ENCODE results near the gene TRANK1. TPM values are rescaled to one million over a fixed set of nuclear protein-coding genes. Genes with fewer than 3 reads are reported as not detected.

Gene TRANK1
- total and polyA plus RNA-seq, 2 of the 8 experiments (the other 6 are each of a cell fraction or from before 2014, with no cell fraction given), result 2.9 to 8.8 TPM

- TF ChIP-seq CHD7 (IDR thresholded peaks at IDR 0.05; ENCODE audit: insufficient replicate concordance, low read length) (no peak), CTBP2 (IDR thresholded peaks at IDR 0.05; ENCODE audit: borderline replicate concordance, insufficient read depth, insufficient read length, low read length) (no peak), PHF8 (conservative IDR thresholded peaks at IDR 0.05; ENCODE audit: low read depth, low read length) (no peak), SIRT6 (IDR thresholded peaks at IDR 0.05; ENCODE audit: low read length) (no peak), CTCF (IDR thresholded peaks at IDR 0.05; ENCODE audit: control extremely low read depth in 1 of 3, insufficient read depth in 1 of 3, low read depth in 1 of 3, low read length in 3 of 3) (no peak), YY1 (IDR thresholded peaks at IDR 0.05; ENCODE audit: low read depth, low read length) (no peak), JUN (IDR thresholded peaks at IDR 0.05; ENCODE audit: low read depth, low read length) (no peak)
Observed at GRCh38 chr3:36911990-36912804, 32.7 kb downstream of the TRANK1 start (continued).

Data from H1 (cell line).